Measurements from ENCODE around the gene DACT3.

- TF ChIP-seq CTCF (IDR thresholded peaks at IDR 0.05; ENCODE audit: poor library complexity, severe bottlenecking) (no peak), POLR2AphosphoS5 (IDR thresholded peaks at IDR 0.05) (no peak), REST (IDR thresholded peaks at IDR 0.05; ENCODE audit: borderline replicate concordance) (no peak), SMC3 (conservative IDR thresholded peaks at IDR 0.05; ENCODE audit: poor library complexity) (no peak), EP300 (conservative IDR thresholded peaks at IDR 0.05; ENCODE audit: poor library complexity, severe bottlenecking) (no peak), RAD21 (conservative IDR thresholded peaks at IDR 0.05) (no peak), TAF1 (IDR thresholded peaks at IDR 0.05; ENCODE audit: low read depth) (no peak), EZH2 (IDR thresholded peaks at IDR 0.05; ENCODE audit: borderline replicate concordance, insufficient read depth, low read length, poor library complexity, severe bottlenecking) (no peak), MXI1 (conservative IDR thresholded peaks at IDR 0.05; ENCODE audit: poor library complexity, severe bottlenecking) (no peak)
Measured at GRCh38 chr19:46644720-46645119, 16.3 kb downstream of the DACT3 start.

Data from neural cell (in vitro differentiated cells).